Keratinocyte (primary cell): ENCODE measurements around the gene TMEM37.

Experiments
- EZH2 ChIP-seq: IDR thresholded peaks from one replicate; pipeline ENCODE4 v1.6.1; 2012; ENCODE audit warnings: inconsistent platforms, mild to moderate bottlenecking, low read length, moderate library complexity
- TF ChIP-seq, protein P1 (sequence below), 3 experiments: IDR thresholded peaks in 1 of 3; conservative IDR thresholded peaks in 1 of 3; optimal IDR thresholded peaks in 1 of 3; 2 replicates in 2 of 3; 3 replicates in 1 of 3; pipeline versions ENCODE3 to v1.5.1; 2011; ENCODE audit warnings: low read length in 3 of 3, mild to moderate bottlenecking in 3 of 3, moderate library complexity in 2 of 3, control low read depth in 1 of 3, inconsistent platforms in 1 of 3; ENCODE audit not compliant: insufficient read depth in 2 of 3; ENCODE audit errors: extremely low read depth in 1 of 3

DNA sequence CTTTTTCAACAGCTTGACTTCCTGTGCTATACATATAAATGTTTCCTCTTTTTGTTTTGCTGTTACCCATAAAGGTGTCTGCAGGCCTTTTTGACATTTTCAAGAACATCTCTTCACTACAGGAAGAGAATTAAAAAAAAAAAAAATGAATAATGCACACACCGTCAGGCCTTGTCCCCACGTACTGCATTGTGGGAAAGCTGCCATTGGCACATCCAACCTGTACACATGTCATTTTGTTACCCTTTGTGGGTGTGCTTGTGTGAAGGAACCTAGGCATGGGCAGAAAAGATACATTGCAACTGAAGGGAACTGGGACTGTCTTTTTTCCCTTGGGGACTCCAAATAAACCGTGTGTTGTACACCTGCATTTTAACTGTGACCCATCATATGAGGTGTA lies 16.8 kb upstream of the TMEM37 start:
- TF ChIP-seq, protein P1, sequence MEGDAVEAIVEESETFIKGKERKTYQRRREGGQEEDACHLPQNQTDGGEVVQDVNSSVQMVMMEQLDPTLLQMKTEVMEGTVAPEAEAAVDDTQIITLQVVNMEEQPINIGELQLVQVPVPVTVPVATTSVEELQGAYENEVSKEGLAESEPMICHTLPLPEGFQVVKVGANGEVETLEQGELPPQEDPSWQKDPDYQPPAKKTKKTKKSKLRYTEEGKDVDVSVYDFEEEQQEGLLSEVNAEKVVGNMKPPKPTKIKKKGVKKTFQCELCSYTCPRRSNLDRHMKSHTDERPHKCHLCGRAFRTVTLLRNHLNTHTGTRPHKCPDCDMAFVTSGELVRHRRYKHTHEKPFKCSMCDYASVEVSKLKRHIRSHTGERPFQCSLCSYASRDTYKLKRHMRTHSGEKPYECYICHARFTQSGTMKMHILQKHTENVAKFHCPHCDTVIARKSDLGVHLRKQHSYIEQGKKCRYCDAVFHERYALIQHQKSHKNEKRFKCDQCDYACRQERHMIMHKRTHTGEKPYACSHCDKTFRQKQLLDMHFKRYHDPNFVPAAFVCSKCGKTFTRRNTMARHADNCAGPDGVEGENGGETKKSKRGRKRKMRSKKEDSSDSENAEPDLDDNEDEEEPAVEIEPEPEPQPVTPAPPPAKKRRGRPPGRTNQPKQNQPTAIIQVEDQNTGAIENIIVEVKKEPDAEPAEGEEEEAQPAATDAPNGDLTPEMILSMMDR (optimal IDR thresholded peaks at IDR 0.05 in 1 of 3, IDR thresholded peaks at IDR 0.05 in 1 of 3, conservative IDR thresholded peaks at IDR 0.05 in 1 of 3; ENCODE audit: extremely low read depth in 1 of 3, insufficient read depth in 2 of 3, low read length in 3 of 3) = no peak
- TF ChIP-seq EZH2 = no peak
